B cell (primary cell): Measurements from ENCODE around the gene FGF5. TPM values are rescaled to one million over a fixed set of nuclear protein-coding genes. Genes with fewer than 3 reads are reported as not detected.

Experiments used
- ATAC-seq: fragments of 200-7000 bp; cut with Tn5 transposase; one replicate; pipeline ENCODE4 v1.10.0; 2021; ENCODE audit warnings: low read depth, mild to moderate bottlenecking, moderate number of reproducible peaks, moderate library complexity
- CTCF ChIA-PET: fragments of 350-600 bp; sonication (Branson Sonifier 250); formaldehyde crosslinking; loops from one replicate; lab custom pipeline; 2021; ENCODE audit warnings: antibody characterized with exemption, inconsistent platforms; lab: Charles Lee
- POLR2A ChIA-PET: fragments of 350-600 bp; sonication (Branson Sonifier 250); formaldehyde crosslinking; loops from one replicate; lab custom pipeline; 2021; ENCODE audit warnings: antibody characterized with exemption; lab: Charles Lee
- DNase-seq: peaks from one replicate; pipeline ENCODE4 v3.0.0; 2013
- H2AFZ ChIP-seq: 2 replicates; pipeline ENCODE4 v1.6.1; 2012; ENCODE audit warnings: mild to moderate bottlenecking, low read depth, low read length; ENCODE audit not compliant: insufficient read depth, poor library complexity, severe bottlenecking
- H3K27ac ChIP-seq, 2 donors: 1 replicate in 1 of 2; 2 replicates in 1 of 2; pipeline ENCODE4 v1.5.1; 2012 to 2013; ENCODE audit warnings: low read length in 2 of 2, mild to moderate bottlenecking in 2 of 2, moderate library complexity in 1 of 2
- H3K27me3 ChIP-seq, 4 experiments: fragments of 200-600 bp in 1 of 4; sonication (generic) in 1 of 4; replicated peaks in 1 of 4; 1 replicate in 2 of 4; 2 replicates in 2 of 4; pipeline versions ENCODE4 v1.6.1 to v1.7.0; 2013 to 2016; ENCODE audit warnings: low read length in 3 of 4, mild to moderate bottlenecking in 2 of 4, mixed read lengths in 1 of 4, moderate library complexity in 1 of 4; ENCODE audit not compliant: insufficient read depth in 4 of 4, control insufficient read depth in 3 of 4; ENCODE audit errors: control extremely low read depth in 1 of 4
- H3K36me3 ChIP-seq, 2 experiments: replicated peaks in 1 of 2; 1 replicate in 1 of 2; 2 replicates in 1 of 2; pipeline versions ENCODE4 v1.6.1 to v1.7.1; 2013; ENCODE audit warnings: low read length in 1 of 2; ENCODE audit not compliant: insufficient read depth in 2 of 2, control insufficient read depth in 1 of 2; ENCODE audit errors: control extremely low read depth in 1 of 2, extremely low read depth in 1 of 2
- H3K4me1 ChIP-seq, 2 donors: fragments of 200-600 bp in 1 of 2; sonication (generic) in 1 of 2; 1 replicate in 1 of 2; 2 replicates in 1 of 2; pipeline versions ENCODE4 v1.5.1 to v1.6.1; 2013 to 2017; ENCODE audit warnings: low read length in 2 of 2; ENCODE audit not compliant: control insufficient read depth in 2 of 2, insufficient read depth in 2 of 2
- H3K4me2 ChIP-seq: replicated peaks from 2 replicates; pipeline ENCODE3; 2012; ENCODE audit warnings: mild to moderate bottlenecking, low read depth, low read length; ENCODE audit not compliant: poor library complexity, severe bottlenecking
- H3K4me3 ChIP-seq, 5 experiments: fragments of 200-600 bp in 1 of 5; sonication (generic) in 1 of 5; 1 replicate in 3 of 5; 2 replicates in 2 of 5; pipeline versions ENCODE4 v1.5.1 to v1.7.0; 2011 to 2016; ENCODE audit warnings: low read length in 4 of 5, mild to moderate bottlenecking in 4 of 5, low read depth in 2 of 5, control low read depth in 1 of 5, moderate library complexity in 1 of 5; ENCODE audit not compliant: insufficient read depth in 1 of 5; ENCODE audit errors: control extremely low read depth in 1 of 5, extremely low read depth in 1 of 5
- H3K79me2 ChIP-seq: fragments of 200-600 bp; sonication (generic); one replicate; pipeline ENCODE4 v1.6.0; 2016; ENCODE audit warnings: low read length; ENCODE audit not compliant: control insufficient read depth, insufficient read depth
- H3K9ac ChIP-seq: fragments of 200-600 bp; sonication (generic); 2 replicates; pipeline ENCODE4 v1.6.1; 2017; ENCODE audit warnings: mild to moderate bottlenecking, low read length, moderate library complexity
- H3K9me3 ChIP-seq, 3 donors: one replicate each; pipeline versions ENCODE4 v1.6.1 to v1.7.1; 2013; ENCODE audit warnings: low read length in 2 of 3; ENCODE audit not compliant: control insufficient read depth in 2 of 3, insufficient read depth in 1 of 3; ENCODE audit errors: control extremely low read depth in 1 of 3
- H4K20me1 ChIP-seq: 2 replicates; pipeline ENCODE4 v1.6.0; 2012; ENCODE audit warnings: mild to moderate bottlenecking, low read length; ENCODE audit not compliant: insufficient read depth, control insufficient read depth, poor library complexity, severe bottlenecking
- H3K27ac Mint-ChIP-seq: one replicate; pipeline ENCODE4 v1.8.0; 2021; ENCODE audit warnings: mixed read lengths
- H3K27me3 Mint-ChIP-seq: one replicate; pipeline ENCODE4 v1.8.0; 2021; ENCODE audit warnings: mixed read lengths
- H3K4me1 Mint-ChIP-seq: one replicate; pipeline ENCODE4 v1.8.0; 2021; ENCODE audit warnings: mixed read lengths
- H3K4me3 Mint-ChIP-seq: one replicate; pipeline ENCODE4 v1.8.0; 2021; ENCODE audit warnings: mixed read lengths
- H3K9me3 Mint-ChIP-seq: one replicate; pipeline ENCODE4 v1.8.0; 2022; ENCODE audit warnings: mixed read lengths; ENCODE audit not compliant: insufficient read depth
- EZH2 ChIP-seq: IDR thresholded peaks from 2 replicates; pipeline ENCODE4 v1.6.1; 2012; ENCODE audit warnings: borderline replicate concordance, low read depth, mild to moderate bottlenecking, moderate library complexity, low read length; ENCODE audit not compliant: insufficient read depth, poor library complexity, severe bottlenecking
- WGBS: methylation state at CpG from one replicate; pipeline ENCODE4 v1.1.5; 2013; ENCODE audit warnings: missing lambda C conversion rate; ENCODE audit not compliant: insufficient coverage; 5-methylcytosine and 5-hydroxymethylcytosine counted together
- intact Hi-C: fragments of 100-400 bp; cut with micrococcal nuclease; formaldehyde crosslinking; loops from one replicate; pipeline ENCODE4 v1.10.0; 2022
- polyA plus RNA-seq: library from polyadenylated mRNA; depleted of rRNA; stranded (reverse); fragments of >200 nt; gene quantifications from 2 replicates; pipeline ENCODE4 v1.2.3, GENCODE V29; 2012
- total RNA-seq, 2 donors: library from RNA; stranded (reverse); fragments of 120-200 nt in 1 of 2; gene quantifications; 1 replicate in 1 of 2; 2 replicates in 1 of 2; pipeline versions ENCODE4 v1.2.3 to v1.2.4, GENCODE V29; 2013 to 2022
- TF ChIP-seq, protein P1 (sequence below): fragments of 200-600 bp; IDR thresholded peaks from one replicate; pipeline ENCODE4 v1.8.0; 2022; ENCODE audit warnings: antibody characterized with exemption, mild to moderate bottlenecking

Gene FGF5
- total and polyA plus RNA-seq, 2 donors (not counting 1 experiment from before 2014, with no cell fraction given), result 0.01 TPM; not detected in 1

DNA sequence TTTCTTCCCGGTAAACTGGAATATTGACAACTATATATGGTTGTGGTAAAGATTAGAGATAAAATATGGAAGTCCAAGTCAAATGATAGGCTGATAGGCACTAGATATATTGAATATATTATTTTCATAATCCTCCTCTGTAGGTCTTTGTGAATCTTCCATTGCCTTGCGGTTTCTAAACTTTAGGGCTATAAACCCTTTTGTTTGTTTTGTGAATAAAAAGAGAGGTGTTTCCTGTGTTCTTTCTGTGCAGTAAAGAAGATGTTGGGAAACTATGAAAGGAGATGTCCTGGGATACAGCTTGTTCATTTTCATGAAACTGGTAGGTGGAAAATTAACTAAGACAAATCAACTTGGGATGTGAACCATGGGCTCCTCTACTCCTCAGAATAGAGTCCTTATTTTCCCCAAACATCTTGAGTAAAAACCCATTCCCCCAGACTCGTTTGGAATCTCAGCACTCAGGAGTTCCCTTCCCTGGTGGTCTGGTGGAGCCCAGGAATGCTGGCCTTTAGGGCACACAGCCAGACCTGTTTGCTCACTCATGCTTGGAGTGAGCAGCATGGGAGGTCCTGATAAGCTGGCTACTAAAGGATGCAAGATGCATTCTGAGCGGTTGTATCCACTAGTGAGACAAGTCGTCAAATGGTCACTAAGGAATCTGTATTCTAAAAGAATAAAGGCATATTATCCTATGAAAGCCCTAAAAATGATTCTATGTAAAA is 47.0 kb upstream of the FGF5 start:
- Mint-ChIP-seq H3K9me3 (no peaks in the 10 kb centered on the region), H3K4me1 (peaks cover 1% of the 10 kb centered on the region), H3K4me3 (no peak overlapping the region), H3K27me3 (peaks cover 9% of the 10 kb centered on the region), H3K27ac (no peak overlapping the region)
- no peaks in the 10 kb centered on the region for H3K4me1 ChIP-seq
- DNase-seq (no peak), ATAC-seq (no peak)
- peaks cover 0 to 11% (median 5%) of the 10 kb centered on the region in 4 experiments for H3K27me3 ChIP-seq
- POLR2A ChIA-PET, result no interaction called here
- H3K9ac ChIP-seq, result no peak overlapping the region
- no peaks in the 10 kb centered on the region for H4K20me1 ChIP-seq
- H3K4me3 ChIP-seq, result no peak overlapping the region
- CTCF ChIA-PET, result interaction anchor here (0.9 to 4.2 kb wide), 12 partner anchors 8 to 1268 kb away, joined by 3 to 26 read pairs (median 4); no protein-coding TSS in a partner anchor
- H3K79me2 ChIP-seq, result no peaks in the 10 kb centered on the region
- H3K9me3 ChIP-seq, result no peaks in the 10 kb centered on the region
- no peak overlapping the region for H3K4me2 ChIP-seq
- no peaks in the 10 kb centered on the region for H3K36me3 ChIP-seq
- H2AFZ ChIP-seq, result no peak overlapping the region
- intact Hi-C loops, result no loop called here
- TF ChIP-seq, protein P1, sequence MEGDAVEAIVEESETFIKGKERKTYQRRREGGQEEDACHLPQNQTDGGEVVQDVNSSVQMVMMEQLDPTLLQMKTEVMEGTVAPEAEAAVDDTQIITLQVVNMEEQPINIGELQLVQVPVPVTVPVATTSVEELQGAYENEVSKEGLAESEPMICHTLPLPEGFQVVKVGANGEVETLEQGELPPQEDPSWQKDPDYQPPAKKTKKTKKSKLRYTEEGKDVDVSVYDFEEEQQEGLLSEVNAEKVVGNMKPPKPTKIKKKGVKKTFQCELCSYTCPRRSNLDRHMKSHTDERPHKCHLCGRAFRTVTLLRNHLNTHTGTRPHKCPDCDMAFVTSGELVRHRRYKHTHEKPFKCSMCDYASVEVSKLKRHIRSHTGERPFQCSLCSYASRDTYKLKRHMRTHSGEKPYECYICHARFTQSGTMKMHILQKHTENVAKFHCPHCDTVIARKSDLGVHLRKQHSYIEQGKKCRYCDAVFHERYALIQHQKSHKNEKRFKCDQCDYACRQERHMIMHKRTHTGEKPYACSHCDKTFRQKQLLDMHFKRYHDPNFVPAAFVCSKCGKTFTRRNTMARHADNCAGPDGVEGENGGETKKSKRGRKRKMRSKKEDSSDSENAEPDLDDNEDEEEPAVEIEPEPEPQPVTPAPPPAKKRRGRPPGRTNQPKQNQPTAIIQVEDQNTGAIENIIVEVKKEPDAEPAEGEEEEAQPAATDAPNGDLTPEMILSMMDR, result no peak
- TF ChIP-seq EZH2, result no peak
- 60% methylated on average over 1 of the region's 5 CpGs for WGBS
- no peak overlapping the region for H3K27ac ChIP-seq

DNA sequence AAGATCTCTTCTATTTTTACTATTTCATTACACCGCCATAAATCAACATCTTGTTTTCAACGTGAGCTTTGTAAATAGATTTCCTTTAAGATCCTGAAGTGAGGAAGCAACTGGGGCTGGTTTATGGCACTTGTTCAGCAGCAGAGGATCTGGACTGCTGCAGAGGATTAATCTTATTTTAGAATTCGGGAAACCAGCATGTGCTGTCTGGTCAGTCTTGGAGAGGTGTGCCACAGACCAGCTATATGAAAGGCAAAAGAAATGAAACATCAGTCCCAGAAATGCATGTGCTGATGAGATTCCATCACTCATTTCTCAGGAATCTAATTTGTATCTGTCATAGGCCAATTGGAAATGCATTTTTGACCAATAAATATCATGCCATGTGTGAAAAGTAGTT is 45.8 kb upstream of the FGF5 start:
- no peaks in the 10 kb centered on the region for H3K9me3 Mint-ChIP-seq
- no peak overlapping the region for H3K27ac ChIP-seq
- H3K4me3 Mint-ChIP-seq, result no peak overlapping the region
- no peaks in the 10 kb centered on the region for H3K79me2 ChIP-seq
- H4K20me1 ChIP-seq, result no peaks in the 10 kb centered on the region
- ChIA-PET POLR2A (no interaction called here), CTCF (interaction anchor here (0.7 to 4.2 kb wide), 13 partner anchors 9 to 1268 kb away, joined by 3 to 26 read pairs (median 4); no protein-coding TSS in a partner anchor)
- H3K4me1 ChIP-seq, result no peaks in the 10 kb centered on the region
- peaks cover 0 to 11% (median 5%) of the 10 kb centered on the region in 4 experiments for H3K27me3 ChIP-seq
- H3K9ac ChIP-seq, result no peak overlapping the region
- H3K4me3 ChIP-seq, result no peak overlapping the region
- H3K9me3 ChIP-seq, result no peaks in the 10 kb centered on the region
- 33% methylated on average over 1 of the region's 3 CpGs for WGBS
- H3K4me1 Mint-ChIP-seq, result no peaks in the 10 kb centered on the region
- ATAC-seq (no peak), DNase-seq (no peak)
- H3K27me3 Mint-ChIP-seq, result peaks cover 9% of the 10 kb centered on the region
- TF ChIP-seq EZH2, result no peak
- TF ChIP-seq, protein P1, result no peak
- no peak overlapping the region for H3K27ac Mint-ChIP-seq
- no peaks in the 10 kb centered on the region for H3K36me3 ChIP-seq
- H2AFZ ChIP-seq, result no peak overlapping the region
- H3K4me2 ChIP-seq, result no peak overlapping the region
- intact Hi-C loops, result no loop called here
